Cardiac fibroblast (primary cell): ENCODE data around the gene CLSTN1.

Experiments used
- DNase-seq, 2 donors: peaks; one replicate each; pipeline versions ENCODE4 v3.0.0 to v3.0.0-alpha.2; 2010; ENCODE audit warnings: low read depth in 2 of 2
- H3K4me3 ChIP-seq, 2 donors: replicated peaks in 1 of 2; 1 replicate in 1 of 2; 2 replicates in 1 of 2; pipeline ENCODE4 v1.5.1; 2011; ENCODE audit warnings: low read depth in 2 of 2, low read length in 2 of 2, mild to moderate bottlenecking in 2 of 2, moderate library complexity in 1 of 2
- CTCF ChIP-seq: IDR thresholded peaks from one replicate; pipeline ENCODE4 v1.5.1; 2011; ENCODE audit warnings: low read depth, mild to moderate bottlenecking, low read length, inconsistent platforms

CLSTN1 gene

GRCh38 chr1:9852004-9852403, 28.2 kb upstream of the CLSTN1 start:
- TF ChIP-seq CTCF: no peak
- no peak overlapping the region for H3K4me3 ChIP-seq
- DNase-seq: no peak

GRCh38 chr1:9850442-9851162, 26.8 kb upstream of the CLSTN1 start:
- DNase-seq: no peak
- H3K4me3 ChIP-seq: no peak overlapping the region
- TF ChIP-seq CTCF: no peak

- DNase-seq: no peak
- TF ChIP-seq CTCF: no peak
- no peak overlapping the region for H3K4me3 ChIP-seq
Measured at GRCh38 chr1:9849691-9850441, 26.1 kb upstream of the CLSTN1 start.

- DNase-seq: no peak
- TF ChIP-seq CTCF: no peak
- H3K4me3 ChIP-seq: no peak overlapping the region
Measured at GRCh38 chr1:9848022-9848421, 24.3 kb upstream of the CLSTN1 start.

GRCh38 chr1:9847269-9847668, 23.5 kb upstream of the CLSTN1 start:
- H3K4me3 ChIP-seq: no peak overlapping the region
- DNase-seq: no peak
- TF ChIP-seq CTCF: no peak

GRCh38 chr1:9846611-9847171, 22.9 kb upstream of the CLSTN1 start:
- no peak for DNase-seq
- TF ChIP-seq CTCF: no peak
- no peak overlapping the region for H3K4me3 ChIP-seq
